Right ventricle myocardium inferior (tissue), 1 donor: ENCODE data around the gene AOC2. TPM values are rescaled to one million over a fixed set of nuclear protein-coding genes. Genes with fewer than 3 reads are reported as not detected.

Experiments
- ATAC-seq: fragments of 200-7000 bp; cut with Tn5 transposase; one replicate; pipeline ENCODE4 v1.9.1; 2020; ENCODE audit warnings: mild to moderate bottlenecking, moderate library complexity
- DNase-seq: peaks from one replicate; pipeline ENCODE4 v3.0.0; 2021; ENCODE audit errors: missing footprints
- intact Hi-C: fragments of 100-400 bp; cut with DNase I; formaldehyde crosslinking; loops from one replicate; pipeline ENCODE4 v1.11.0; 2022
- long read RNA-seq: library from polyadenylated mRNA; unstranded; transcript quantifications from one replicate; pipeline ENCODE4 v2.0.0, GENCODE V29; 2021
- total RNA-seq: library from RNA; stranded (reverse); fragmentation: NEBNext Ultra II Directional; extraction: Animal tissue kit (Norgen Biotek cat#: 25700); gene quantifications from one replicate; pipeline ENCODE4 v1.2.1, GENCODE V29; 2021
- donor health status: DM: no; HTN: yes; CAD: no; lungs with severe emphysema.

AOC2 gene, protein sequence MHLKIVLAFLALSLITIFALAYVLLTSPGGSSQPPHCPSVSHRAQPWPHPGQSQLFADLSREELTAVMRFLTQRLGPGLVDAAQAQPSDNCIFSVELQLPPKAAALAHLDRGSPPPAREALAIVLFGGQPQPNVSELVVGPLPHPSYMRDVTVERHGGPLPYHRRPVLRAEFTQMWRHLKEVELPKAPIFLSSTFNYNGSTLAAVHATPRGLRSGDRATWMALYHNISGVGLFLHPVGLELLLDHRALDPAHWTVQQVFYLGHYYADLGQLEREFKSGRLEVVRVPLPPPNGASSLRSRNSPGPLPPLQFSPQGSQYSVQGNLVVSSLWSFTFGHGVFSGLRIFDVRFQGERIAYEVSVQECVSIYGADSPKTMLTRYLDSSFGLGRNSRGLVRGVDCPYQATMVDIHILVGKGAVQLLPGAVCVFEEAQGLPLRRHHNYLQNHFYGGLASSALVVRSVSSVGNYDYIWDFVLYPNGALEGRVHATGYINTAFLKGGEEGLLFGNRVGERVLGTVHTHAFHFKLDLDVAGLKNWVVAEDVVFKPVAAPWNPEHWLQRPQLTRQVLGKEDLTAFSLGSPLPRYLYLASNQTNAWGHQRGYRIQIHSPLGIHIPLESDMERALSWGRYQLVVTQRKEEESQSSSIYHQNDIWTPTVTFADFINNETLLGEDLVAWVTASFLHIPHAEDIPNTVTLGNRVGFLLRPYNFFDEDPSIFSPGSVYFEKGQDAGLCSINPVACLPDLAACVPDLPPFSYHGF
- 0.43 TPM for total RNA-seq
- long read RNA-seq: 0 reads

DNA sequence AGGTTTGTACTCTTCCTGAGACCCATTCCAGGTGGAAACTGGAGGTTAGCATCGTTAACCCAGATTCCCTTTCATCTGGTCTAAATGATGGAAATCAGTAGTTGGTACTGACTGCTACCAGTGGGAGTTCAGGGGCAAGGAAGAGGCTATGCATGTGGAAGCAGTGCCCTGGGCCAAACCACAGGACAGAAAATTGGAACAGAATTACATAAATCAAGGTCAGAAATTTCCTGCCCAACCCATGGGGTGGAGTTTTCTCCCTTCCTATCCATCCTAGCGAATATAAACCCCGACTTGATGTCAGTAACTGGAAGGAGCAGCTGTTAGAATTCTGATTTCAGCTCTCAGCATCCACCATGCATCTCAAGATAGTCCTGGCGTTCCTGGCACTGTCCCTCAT lies at the start of gene AOC2:
AOC2 (plus strand) TSS at position 310 of the 400 bp plus-strand sequence; CDS start at position 357, 47 bp downstream.
- intact Hi-C loops: loop anchor here (5.0 kb wide), 1 partner anchor 153 kb away; the partner anchor contains the start of gene RPL27
- no peak for DNase-seq
- ATAC-seq: no peak

DNA sequence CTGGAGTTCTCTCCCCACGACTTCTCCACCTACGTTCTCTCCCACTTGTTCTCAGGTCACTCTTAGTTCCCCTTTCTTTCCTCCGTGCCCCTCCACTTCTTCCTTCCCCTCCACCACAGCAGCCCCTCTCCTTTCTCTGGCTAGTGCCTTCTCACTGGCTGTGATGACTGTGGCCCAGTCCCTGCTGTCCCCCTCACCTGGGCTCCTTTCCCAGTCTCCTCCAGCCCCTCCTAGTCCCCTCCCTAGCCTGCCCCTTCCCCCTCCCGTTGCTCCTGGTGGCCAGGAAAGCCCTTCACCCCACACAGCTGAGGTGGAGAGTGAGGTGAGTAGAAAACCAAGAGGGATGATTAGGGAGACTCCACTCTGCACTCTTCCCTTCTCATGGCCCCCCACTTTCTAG lies 49.3 kb upstream of the AOC2 start:
- intact Hi-C loops: no loop called here
- DNase-seq: no peak
- ATAC-seq: no peak

- ATAC-seq (no peak), DNase-seq (no peak)
- intact Hi-C loops: no loop called here
Observed at GRCh38 chr17:42795465-42795864, 48.9 kb upstream of the AOC2 start.

DNA sequence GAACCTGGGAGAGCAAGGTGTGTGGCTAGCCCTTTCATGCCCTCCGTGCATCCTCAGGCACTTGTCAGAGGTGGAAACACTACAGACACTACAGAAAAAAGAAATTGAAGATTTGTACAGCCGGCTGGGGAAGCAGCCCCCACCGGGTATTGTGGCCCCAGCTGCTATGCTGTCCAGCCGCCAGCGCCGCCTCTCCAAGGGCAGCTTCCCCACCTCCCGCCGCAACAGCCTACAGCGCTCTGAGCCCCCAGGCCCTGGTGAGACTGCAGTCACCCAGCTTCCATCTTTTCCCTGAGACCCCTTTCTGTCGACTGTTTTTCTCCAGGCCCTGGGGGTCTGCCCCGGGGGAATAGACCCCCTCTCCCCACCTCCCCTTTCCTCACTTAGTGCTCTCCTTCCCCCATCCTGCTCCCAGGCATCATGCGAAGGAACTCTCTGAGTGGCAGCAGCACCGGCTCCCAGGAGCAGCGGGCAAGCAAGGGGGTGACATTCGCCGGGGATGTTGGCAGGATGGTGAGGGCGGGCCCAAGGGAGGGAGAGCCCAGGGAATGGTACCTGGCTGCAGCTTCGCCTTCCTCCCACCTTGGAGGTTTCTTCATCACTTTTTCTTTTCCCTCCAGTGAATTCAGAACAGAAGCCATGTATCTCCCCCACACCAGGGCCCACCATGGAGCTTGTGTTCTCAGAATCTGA lies 48.2 kb upstream of the AOC2 start:
- no peak for ATAC-seq
- no peak for DNase-seq
- intact Hi-C loops: no loop called here

DNA sequence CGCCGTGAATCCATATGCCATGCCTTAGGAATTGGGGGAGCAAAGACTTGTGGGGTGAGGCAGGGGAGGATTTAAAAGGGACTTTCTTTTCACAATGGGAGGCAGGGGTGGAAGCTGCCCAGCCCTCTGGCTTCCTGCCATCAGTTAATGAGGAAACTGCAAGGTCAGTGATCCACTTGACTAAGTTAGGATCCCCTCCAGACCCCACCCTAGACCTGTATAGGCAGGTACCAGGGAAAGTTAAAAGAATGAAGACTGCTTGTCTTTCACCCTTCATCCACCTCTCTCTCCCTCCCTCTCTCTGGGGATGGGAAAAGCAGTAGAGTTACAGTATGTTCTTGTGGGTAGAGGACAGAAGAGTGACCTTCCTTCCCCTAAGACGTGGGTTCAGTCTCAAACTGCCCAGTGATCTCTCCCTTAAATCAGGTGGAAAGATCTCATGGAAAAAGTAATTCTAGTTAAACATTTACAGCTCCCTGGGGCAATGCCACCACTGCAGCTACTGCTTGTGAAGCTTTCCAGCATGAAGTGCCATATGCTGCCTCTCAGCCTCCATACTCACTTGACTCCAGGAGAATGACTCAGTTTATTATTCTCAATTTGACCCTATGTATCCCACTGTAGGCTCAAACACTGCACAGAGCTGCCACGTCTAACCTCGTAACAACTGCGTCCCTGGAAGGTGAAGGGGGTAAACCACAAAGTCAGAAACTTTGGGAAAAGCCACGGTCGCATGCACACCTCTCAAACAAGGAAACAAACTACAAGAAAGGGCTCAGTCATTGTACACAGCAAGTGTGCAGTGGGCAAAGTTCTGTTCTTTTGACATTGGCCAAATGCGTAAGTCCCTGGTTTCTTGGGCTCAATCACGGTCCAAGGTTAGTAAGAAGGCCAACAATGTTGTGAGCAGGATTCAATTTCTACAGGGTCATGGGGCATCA lies 47.0 kb upstream of the AOC2 start:
- intact Hi-C loops: no loop called here
- no peak for ATAC-seq
- DNase-seq: no peak

DNA sequence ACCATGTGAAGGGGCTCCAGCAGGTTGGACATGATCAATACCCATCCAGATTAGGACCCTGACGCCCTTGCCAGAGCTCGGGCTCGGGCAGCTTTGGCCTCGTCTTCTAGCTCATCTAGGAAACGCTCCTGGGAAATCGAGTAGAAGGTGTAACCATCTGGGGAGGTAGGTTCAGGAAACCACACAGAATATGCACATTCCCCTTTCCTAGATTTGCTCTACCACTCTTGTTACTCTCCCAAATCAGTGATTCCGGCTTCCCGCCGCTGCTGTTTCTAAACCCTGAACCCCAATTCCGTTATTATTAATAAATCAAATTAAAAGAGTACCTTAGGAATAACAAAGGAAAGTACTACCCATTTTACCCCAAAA lies 46.4 kb upstream of the AOC2 start:
- ATAC-seq: no peak
- intact Hi-C loops: no loop called here
- DNase-seq: no peak

DNA sequence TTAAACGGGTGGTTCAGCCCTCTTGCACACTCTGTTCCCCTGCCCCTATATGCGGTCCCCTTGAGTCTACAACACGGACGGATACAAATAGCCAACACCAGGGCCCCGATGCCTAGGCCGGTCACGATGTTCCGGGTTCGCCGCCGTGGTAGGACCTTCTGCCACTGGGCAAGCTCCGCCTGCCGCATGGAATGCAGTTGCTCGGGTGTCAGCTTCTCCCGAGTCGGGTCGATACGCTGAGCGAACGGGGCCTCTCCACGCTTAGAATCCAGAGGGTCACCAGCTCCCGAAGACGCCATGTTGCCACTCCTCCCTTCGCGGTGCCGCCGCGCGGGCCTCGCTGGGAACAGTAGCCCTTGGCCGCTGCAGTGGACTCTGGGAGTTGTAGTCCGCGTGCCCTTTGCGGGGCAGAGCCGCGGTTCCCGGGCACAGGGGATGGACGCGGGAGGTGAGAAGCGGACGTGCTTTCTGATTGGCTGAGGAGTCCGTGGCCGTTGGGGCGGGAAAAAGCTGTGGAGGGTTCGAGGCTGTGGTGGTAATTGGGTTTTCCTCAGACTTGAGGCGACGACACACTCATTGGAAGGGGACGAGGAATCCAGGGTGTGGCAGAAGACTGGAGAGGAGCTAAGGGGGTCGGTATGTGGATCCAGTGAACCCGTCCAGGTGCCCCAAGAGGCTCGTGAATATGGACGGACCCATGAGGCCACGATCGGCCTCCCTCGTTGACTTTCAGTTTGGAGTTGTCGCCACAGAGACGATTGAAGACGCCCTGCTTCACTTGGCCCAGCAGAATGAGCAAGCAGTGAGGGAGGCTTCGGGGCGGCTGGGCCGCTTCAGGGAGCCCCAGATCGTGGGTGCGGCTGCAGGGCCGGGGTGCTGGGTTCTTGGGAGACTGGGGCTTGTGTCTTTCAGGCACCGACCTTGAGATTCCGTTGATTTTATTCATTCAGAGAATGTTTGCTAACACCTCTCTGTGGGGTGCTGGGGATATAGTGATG lies 45.7 kb upstream of the AOC2 start, which contains the start of the genes CNTD1 and COA3:
CNTD1 (plus strand) TSS at position 479 of the 998 bp plus-strand sequence; CDS start at position 686, 207 bp downstream.
COA3 (minus strand) TSS at position 322 of the 998 bp plus-strand sequence; CDS start at position 299, 23 bp downstream.
- intact Hi-C loops: no loop called here
- DNase-seq (peak; percentile 95), ATAC-seq (peak; percentile 97)

DNA sequence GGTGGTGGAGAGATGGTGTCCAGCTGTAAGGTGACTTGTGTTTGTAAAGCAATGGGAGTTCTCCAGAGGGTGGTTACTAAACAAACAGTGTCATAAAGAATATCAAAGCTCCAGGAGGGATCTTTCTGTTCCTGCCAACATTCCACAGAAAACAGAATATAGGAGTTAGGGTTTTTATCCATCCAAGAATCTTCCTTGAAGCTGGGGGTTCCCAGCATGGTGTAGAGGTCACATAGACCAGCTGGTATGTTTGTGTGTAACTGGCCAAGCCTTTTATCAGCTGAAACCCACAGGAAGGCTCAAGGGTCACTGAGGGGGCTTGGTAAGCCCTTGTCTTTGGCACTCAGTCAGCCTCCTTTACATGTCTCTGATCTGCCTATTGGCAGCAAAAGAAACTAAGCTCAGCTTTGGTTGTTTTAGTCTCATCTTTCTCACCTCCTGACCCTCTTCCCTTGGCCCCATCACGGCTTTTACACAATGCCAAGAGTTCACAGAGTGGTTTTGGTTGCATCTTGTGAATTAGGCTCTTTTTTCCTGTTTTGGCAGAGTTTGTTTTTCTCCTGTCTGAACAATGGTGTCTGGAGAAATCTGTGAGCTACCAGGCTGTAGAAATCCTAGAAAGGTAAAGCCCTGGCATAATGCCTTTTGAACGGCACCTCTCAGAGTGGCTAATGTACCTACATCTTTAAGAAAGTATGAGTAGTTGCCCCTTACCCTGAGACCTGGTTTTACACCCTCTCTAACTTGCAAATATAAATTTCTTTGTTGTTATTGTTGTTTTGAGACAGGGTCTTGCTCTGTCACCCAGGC lies 41.1 kb upstream of the AOC2 start:
- no peak for DNase-seq
- intact Hi-C loops: no loop called here
- no peak for ATAC-seq

DNA sequence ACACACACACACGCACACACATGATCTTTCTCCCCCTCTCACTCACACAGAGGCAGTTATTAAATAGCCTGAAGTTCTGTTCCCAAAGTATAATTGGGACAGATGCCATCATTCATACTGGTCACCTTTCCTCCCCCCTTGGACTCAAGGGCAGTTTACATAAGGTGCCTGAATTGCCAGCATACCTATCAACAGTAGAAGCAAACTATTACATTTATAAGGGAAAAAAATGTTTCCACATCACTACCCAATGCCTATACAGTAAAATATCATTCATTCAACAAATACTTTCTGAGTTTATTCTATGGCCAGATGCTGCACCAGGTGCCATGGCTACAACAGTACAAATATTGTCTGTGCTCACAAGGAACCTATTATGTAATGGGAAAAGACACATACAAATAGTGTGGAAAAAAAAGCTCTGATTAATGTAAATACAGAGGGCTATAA lies 39.4 kb upstream of the AOC2 start:
- DNase-seq (no peak), ATAC-seq (no peak)
- intact Hi-C loops: no loop called here

DNA sequence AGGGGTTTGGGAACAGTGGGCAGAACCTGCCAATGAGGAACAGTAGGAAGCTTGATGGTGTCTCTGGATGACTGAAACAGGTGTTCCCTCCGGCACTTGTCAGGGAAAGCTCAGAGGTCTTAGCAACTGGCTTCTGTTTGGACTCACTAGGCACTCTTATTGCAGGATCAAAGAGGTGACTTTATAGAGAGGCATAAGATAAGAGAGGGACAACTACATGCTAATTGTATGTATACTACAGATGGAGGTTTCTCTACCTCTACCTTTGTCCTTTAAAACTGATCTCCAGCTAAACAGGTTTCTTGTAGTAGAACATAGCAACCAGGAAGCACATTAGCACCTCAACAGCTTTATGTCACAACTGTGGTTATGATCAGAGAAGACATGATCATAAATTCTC lies 38.1 kb upstream of the AOC2 start:
- DNase-seq (no peak), ATAC-seq (no peak)
- intact Hi-C loops: no loop called here

DNA sequence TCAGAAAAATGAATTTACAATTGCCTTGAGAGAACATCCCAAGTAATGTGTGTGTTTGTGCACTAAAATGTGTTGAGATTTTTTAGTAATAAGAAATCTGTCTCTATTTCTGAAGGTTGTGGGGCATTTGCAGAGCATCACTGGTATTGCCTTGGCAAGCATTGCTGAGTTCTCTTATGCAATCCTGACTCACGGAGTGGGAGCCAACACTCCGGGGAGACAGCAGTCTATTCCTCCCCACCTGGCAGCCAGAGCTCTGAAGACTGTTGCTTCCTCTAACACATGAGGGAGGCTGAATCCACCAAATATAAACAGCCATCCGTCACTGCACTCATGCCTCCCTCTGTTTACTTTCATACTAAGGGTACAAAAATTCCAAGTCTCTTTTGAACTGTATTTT lies 35.1 kb upstream of the AOC2 start:
- no peak for DNase-seq
- peak; percentile 76 for ATAC-seq
- intact Hi-C loops: no loop called here

DNA sequence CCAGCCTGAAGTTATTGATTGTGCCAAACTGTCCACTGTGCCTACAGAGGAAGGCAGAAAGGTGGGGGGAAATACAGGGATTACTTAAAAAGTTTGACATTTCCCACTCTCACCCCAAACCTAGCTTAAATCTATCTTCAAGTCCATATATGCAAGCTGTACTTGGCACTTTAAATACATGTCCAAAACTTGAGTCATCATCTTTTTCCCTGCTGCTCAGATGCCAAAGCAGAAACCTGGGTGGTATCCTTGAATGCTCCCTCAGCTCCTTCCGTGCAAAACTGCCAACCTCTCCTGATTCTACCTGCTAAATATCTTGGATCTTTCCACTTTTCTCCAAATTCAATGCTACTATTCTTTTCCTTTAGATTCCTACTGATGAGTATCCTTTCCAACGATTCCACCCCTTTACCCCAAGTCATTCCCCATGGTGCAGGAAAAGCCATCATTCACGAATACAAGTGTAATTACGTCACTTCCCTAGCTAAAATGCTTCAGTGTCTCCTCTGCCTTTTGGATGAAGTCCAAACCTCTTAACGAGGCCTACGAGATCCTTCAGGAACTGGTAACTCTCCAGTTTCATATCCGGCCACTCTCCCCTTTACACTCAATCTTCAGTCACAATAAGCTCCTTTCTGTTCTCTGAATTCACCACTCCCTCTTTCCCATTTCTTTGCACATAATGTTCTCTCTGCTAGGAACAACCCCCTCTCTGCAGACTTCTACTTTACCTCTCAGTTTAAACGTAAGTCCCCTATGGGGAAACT lies 29.6 kb upstream of the AOC2 start:
- intact Hi-C loops: no loop called here
- ATAC-seq (no peak), DNase-seq (no peak)

DNA sequence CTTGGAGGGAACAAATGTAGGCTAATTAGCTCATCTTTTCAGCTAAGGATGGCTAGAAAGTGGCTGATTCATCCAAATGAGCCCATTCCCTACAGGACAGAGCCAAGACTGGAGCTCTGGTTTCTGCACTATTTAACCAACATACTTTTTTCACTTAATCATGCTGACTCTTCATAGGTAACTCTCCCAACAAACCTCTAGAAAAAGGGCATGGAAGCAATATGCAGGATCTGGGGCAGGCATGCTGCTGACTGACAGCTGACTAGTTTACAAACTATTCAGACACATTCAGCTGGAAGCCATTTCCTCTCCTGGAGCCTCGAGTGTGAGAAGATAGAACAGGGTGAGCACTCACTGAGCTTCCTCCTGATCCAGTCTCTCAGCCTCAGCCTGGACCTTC lies 26.5 kb upstream of the AOC2 start:
- no peak for DNase-seq
- no peak for ATAC-seq
- intact Hi-C loops: no loop called here

GRCh38 chr17:42818379-42818778 lies 26.0 kb upstream of the AOC2 start:
- DNase-seq (no peak), ATAC-seq (no peak)
- intact Hi-C loops: no loop called here

- ATAC-seq (no peak), DNase-seq (no peak)
- intact Hi-C loops: loop anchor here (10.0 kb wide), 2 partner anchors 45 to 245 kb away; partner anchors contain the start of genes PSMC3IP and VPS25
Observed at GRCh38 chr17:42819939-42820535, 24.3 kb upstream of the AOC2 start.
